CD14-positive monocyte (primary cell): ENCODE measurements around the gene DUSP1. TPM values are rescaled to one million over a fixed set of nuclear protein-coding genes. Genes with fewer than 3 reads are reported as not detected.

Source experiments
- DNase-seq, 3 donors: peaks; one replicate each; pipeline ENCODE4 v3.0.0-alpha.2; 2011 to 2022
- H2AFZ ChIP-seq: 2 replicates; pipeline ENCODE4 v1.6.0; 2012; ENCODE audit warnings: mild to moderate bottlenecking, low read depth, low read length, inconsistent platforms; ENCODE audit not compliant: insufficient read depth, poor library complexity, severe bottlenecking
- H3K27ac ChIP-seq, 2 donors: 1 replicate in 1 of 2; 2 replicates in 1 of 2; pipeline ENCODE4 v1.5.1; 2012 to 2013; ENCODE audit warnings: low read length in 2 of 2, control low read depth in 1 of 2, inconsistent platforms in 1 of 2, low read depth in 1 of 2, mild to moderate bottlenecking in 1 of 2
- H3K27me3 ChIP-seq, 2 donors: one replicate each; pipeline versions ENCODE4 v1.6.0 to v1.6.1; 2011 to 2013; ENCODE audit warnings: low read length in 2 of 2; ENCODE audit not compliant: control insufficient read depth in 2 of 2, insufficient read depth in 2 of 2
- H3K36me3 ChIP-seq, 2 donors: replicated peaks in 1 of 2; 1 replicate in 1 of 2; 2 replicates in 1 of 2; pipeline versions ENCODE4 v1.5.1 to v1.6.1; 2012 to 2013; ENCODE audit warnings: low read length in 2 of 2, control low read depth in 1 of 2, inconsistent platforms in 1 of 2, mild to moderate bottlenecking in 1 of 2; ENCODE audit not compliant: insufficient read depth in 2 of 2, control insufficient read depth in 1 of 2
- H3K4me1 ChIP-seq, 2 donors: 1 replicate in 1 of 2; 2 replicates in 1 of 2; pipeline versions ENCODE4 v1.5.1 to v1.6.1; 2012 to 2013; ENCODE audit warnings: low read length in 2 of 2, control low read depth in 1 of 2, inconsistent platforms in 1 of 2, mild to moderate bottlenecking in 1 of 2, moderate library complexity in 1 of 2; ENCODE audit not compliant: insufficient read depth in 2 of 2, control insufficient read depth in 1 of 2
- H3K4me2 ChIP-seq: replicated peaks from 2 replicates; pipeline ENCODE3; 2012; ENCODE audit warnings: low read length, moderate library complexity, mild to moderate bottlenecking; ENCODE audit not compliant: poor library complexity, severe bottlenecking; ENCODE audit errors: extremely low read depth
- H3K4me3 ChIP-seq, 3 experiments: fragments of 200-600 bp in 1 of 3; sonication (generic) in 1 of 3; replicated peaks in 1 of 3; 1 replicate in 2 of 3; 2 replicates in 1 of 3; pipeline ENCODE4 v1.5.1; 2011 to 2013; ENCODE audit warnings: low read length in 3 of 3, mild to moderate bottlenecking in 3 of 3, control low read depth in 2 of 3, low read depth in 2 of 3, inconsistent platforms in 1 of 3, moderate library complexity in 1 of 3
- H3K79me2 ChIP-seq: 2 replicates; pipeline ENCODE4 v1.6.0; 2012; ENCODE audit warnings: mild to moderate bottlenecking, control low read depth, inconsistent platforms, low read length, moderate library complexity; ENCODE audit not compliant: insufficient read depth
- H3K9ac ChIP-seq: 2 replicates; pipeline ENCODE4 v1.6.0; 2017; ENCODE audit warnings: low read length, mild to moderate bottlenecking; ENCODE audit not compliant: insufficient read depth, poor library complexity, severe bottlenecking
- H3K9me3 ChIP-seq, 2 donors: replicated peaks in 1 of 2; 1 replicate in 1 of 2; 2 replicates in 1 of 2; pipeline versions ENCODE4 v1.5.1 to v1.6.1; 2012 to 2013; ENCODE audit warnings: low read length in 2 of 2, control low read depth in 1 of 2; ENCODE audit not compliant: control insufficient read depth in 1 of 2, insufficient read depth in 1 of 2
- H4K20me1 ChIP-seq: 2 replicates; pipeline ENCODE4 v1.6.0; 2012; ENCODE audit warnings: mild to moderate bottlenecking, low read length, control low read depth, moderate library complexity; ENCODE audit not compliant: insufficient read depth
- H3K27ac Mint-ChIP-seq, 7 donors: one replicate each; pipeline ENCODE4 v1.8.0; 2020; ENCODE audit warnings: mild to moderate bottlenecking in 7 of 7, mixed read lengths in 7 of 7, moderate library complexity in 6 of 7, inconsistent platforms in 2 of 7
- H3K27me3 Mint-ChIP-seq, 3 donors: one replicate each; pipeline ENCODE4 v1.8.0; 2021 to 2022; ENCODE audit warnings: low read depth in 3 of 3, mild to moderate bottlenecking in 3 of 3, mixed read lengths in 3 of 3, moderate library complexity in 3 of 3, inconsistent platforms in 1 of 3
- H3K36me3 Mint-ChIP-seq, 2 donors: one replicate each; pipeline ENCODE4 v1.8.0; 2020; ENCODE audit warnings: mixed read lengths in 2 of 2, inconsistent platforms in 1 of 2, mild to moderate bottlenecking in 1 of 2
- H3K4me1 Mint-ChIP-seq: one replicate; pipeline ENCODE4 v1.8.0; 2020; ENCODE audit warnings: mild to moderate bottlenecking, mixed read lengths
- H3K4me3 Mint-ChIP-seq, 2 donors: one replicate each; pipeline ENCODE4 v1.8.0; 2020; ENCODE audit warnings: mild to moderate bottlenecking in 2 of 2, mixed read lengths in 2 of 2, moderate library complexity in 1 of 2
- H3K9me3 Mint-ChIP-seq, 7 donors: one replicate each; pipeline ENCODE4 v1.8.0; 2020 to 2022; ENCODE audit warnings: mixed read lengths in 7 of 7, mild to moderate bottlenecking in 6 of 7, moderate library complexity in 6 of 7, inconsistent platforms in 2 of 7
- CTCF ChIP-seq: fragments of 200-600 bp; IDR thresholded peaks from one replicate; pipeline ENCODE4 v1.8.0; 2022; ENCODE audit warnings: antibody characterized with exemption, mild to moderate bottlenecking
- WGBS: methylation state at CpG from one replicate; pipeline ENCODE4 v1.1.5; 2013; ENCODE audit warnings: missing lambda C conversion rate; ENCODE audit not compliant: insufficient coverage; 5-methylcytosine and 5-hydroxymethylcytosine counted together
- intact Hi-C, 2 donors: fragments of 100-400 bp; cut with micrococcal nuclease; formaldehyde crosslinking; loops; one replicate each; pipeline versions ENCODE4 v1.15.0 to v1.15.1; 2023
- polyA plus RNA-seq, 3 donors: library from polyadenylated mRNA; depleted of rRNA in 1 of 3; unstranded in 2 of 3; stranded (reverse) in 1 of 3; fragments of 300-500 nt in 2 of 3; fragments of >200 nt in 1 of 3; fragmentation: Illumina TruSeq in 2 of 3; gene quantifications; 1 replicate in 2 of 3; 2 replicates in 1 of 3; pipeline ENCODE4 v1.2.3, GENCODE V29; 2012 to 2021

DUSP1 gene
- polyA plus RNA-seq, 3 donors: 1,963 to 4,884 (median 3,954) TPM

- H3K9ac ChIP-seq: peak overlapping the region; percentile 82
- H3K4me3 Mint-ChIP-seq: peak overlapping the region; percentile 73 to 91
- peaks cover 0 to 3% (median 0%) of the 10 kb centered on the region in 7 donors for H3K9me3 Mint-ChIP-seq
- no peak for TF ChIP-seq CTCF
- peak overlapping the region; percentile 98 to 100 (median 99) for H3K27ac Mint-ChIP-seq
- H4K20me1 ChIP-seq: no peaks in the 10 kb centered on the region
- WGBS: 37% methylated on average over 9 of the region's 24 CpGs
- peaks cover 2 to 6% of the 10 kb centered on the region in 2 donors for H3K36me3 Mint-ChIP-seq
- H3K4me3 ChIP-seq: peak overlapping the region; percentile 15 to 73 (median 25)
- peaks cover 0 to 7% (median 1%) of the 10 kb centered on the region in 3 donors for H3K27me3 Mint-ChIP-seq
- peak overlapping the region; percentile 96 to 98 for H3K27ac ChIP-seq
- no peaks in the 10 kb centered on the region for H3K9me3 ChIP-seq
- H3K4me2 ChIP-seq: peak overlapping the region; percentile 66
- no peaks in the 10 kb centered on the region for H3K79me2 ChIP-seq
- H3K36me3 ChIP-seq: no peaks in the 10 kb centered on the region
- H3K4me1 ChIP-seq: peaks cover 23 to 28% of the 10 kb centered on the region in 2 donors
- DNase-seq: peak; percentile 92 to 98 (median 98)
- peaks cover 42% of the 10 kb centered on the region for H3K4me1 Mint-ChIP-seq
- no peaks in the 10 kb centered on the region for H3K27me3 ChIP-seq
- intact Hi-C loops: no loop called here
- H2AFZ ChIP-seq: no peak overlapping the region
Observed at GRCh38 chr5:172806897-172807672, 36.1 kb upstream of the DUSP1 start.

GRCh38 chr5:172805736-172806255 is 34.8 kb upstream of the DUSP1 start:
- Histone ChIP-seq H3K27me3 (no peaks in the 10 kb centered on the region), H3K27ac (peak overlapping the region; percentile 82 to 96), H3K9ac (peak overlapping the region; percentile 0), H3K79me2 (no peaks in the 10 kb centered on the region), H3K4me1 (peaks cover 34 to 38% of the 10 kb centered on the region in 2 donors), H3K4me2 (no peak overlapping the region), H4K20me1 (no peaks in the 10 kb centered on the region), H3K9me3 (no peaks in the 10 kb centered on the region), H2AFZ (no peak overlapping the region), H3K36me3 (no peaks in the 10 kb centered on the region), H3K4me3 (no peak overlapping the region)
- 78% methylated on average over 6 of the region's 9 CpGs for WGBS
- H3K36me3 Mint-ChIP-seq: peaks cover 6 to 7% of the 10 kb centered on the region in 2 donors
- TF ChIP-seq CTCF: no peak
- H3K4me1 Mint-ChIP-seq: peaks cover 51% of the 10 kb centered on the region
- peaks cover 0 to 4% (median 0%) of the 10 kb centered on the region in 7 donors for H3K9me3 Mint-ChIP-seq
- intact Hi-C loops: no loop called here
- peak in 1 of 3 donors; percentile 11 for DNase-seq
- H3K4me3 Mint-ChIP-seq: no peak overlapping the region
- H3K27me3 Mint-ChIP-seq: peaks cover 0 to 9% (median 1%) of the 10 kb centered on the region in 3 donors
- H3K27ac Mint-ChIP-seq: peak overlapping the region; percentile 88 to 100 (median 99)
